Measurements from ENCODE around the gene GID4. TPM values are rescaled to one million over a fixed set of nuclear protein-coding genes. Genes with fewer than 3 reads are reported as not detected.

GID4 gene
- total RNA-seq, 1 donor = 13.0 TPM

- H3K9me3 ChIP-seq (ENCODE audit: low read depth, low read length) = no peaks in the 10 kb centered on the region
- no peaks in the 10 kb centered on the region for H3K27me3 ChIP-seq (ENCODE audit: insufficient read depth, low read length)
- peak; percentile 93 for DNase-seq (ENCODE audit: insufficient read length, low spot score, missing footprints)
- no peak overlapping the region for H2AFZ ChIP-seq (ENCODE audit: low read length)
- no peaks in the 10 kb centered on the region for H3K36me3 ChIP-seq (ENCODE audit: insufficient read depth, low read length)
- H3K4me3 ChIP-seq (ENCODE audit: insufficient read depth, low read length) = no peak overlapping the region
- no peak overlapping the region for H3K4me2 ChIP-seq (ENCODE audit: insufficient read depth, low read length)
- TF ChIP-seq CTCF (IDR thresholded peaks at IDR 0.05; ENCODE audit: extremely low read depth, low read depth, low read length) = peak; percentile 68
- H3K4me1 ChIP-seq (ENCODE audit: insufficient read depth, low read length) = peaks cover 8% of the 10 kb centered on the region
- H3K27ac ChIP-seq (ENCODE audit: low read depth, low read length) = no peak overlapping the region
- peaks cover 29% of the 10 kb centered on the region for H3K79me2 ChIP-seq (ENCODE audit: insufficient read depth, low read length)
- H4K20me1 ChIP-seq (ENCODE audit: insufficient read depth, low read length) = no peaks in the 10 kb centered on the region
Measured at GRCh38 chr17:18033442-18034099, 5.6 kb upstream of the GID4 start.

GRCh38 chr17:18035704-18036103 lies 3.5 kb upstream of the GID4 start:
- Histone ChIP-seq H2AFZ (ENCODE audit: low read length) (no peak overlapping the region), H3K36me3 (ENCODE audit: insufficient read depth, low read length) (no peaks in the 10 kb centered on the region), H3K4me1 (ENCODE audit: insufficient read depth, low read length) (peaks cover 15% of the 10 kb centered on the region), H3K9me3 (ENCODE audit: low read depth, low read length) (no peaks in the 10 kb centered on the region), H4K20me1 (ENCODE audit: insufficient read depth, low read length) (peaks cover 4% of the 10 kb centered on the region), H3K4me2 (ENCODE audit: insufficient read depth, low read length) (no peak overlapping the region), H3K27me3 (ENCODE audit: insufficient read depth, low read length) (no peaks in the 10 kb centered on the region), H3K4me3 (ENCODE audit: insufficient read depth, low read length) (no peak overlapping the region), H3K27ac (ENCODE audit: low read depth, low read length) (no peak overlapping the region), H3K79me2 (ENCODE audit: insufficient read depth, low read length) (peaks cover 45% of the 10 kb centered on the region)
- no peak for TF ChIP-seq CTCF (IDR thresholded peaks at IDR 0.05; ENCODE audit: extremely low read depth, low read depth, low read length)
- no peak for DNase-seq (ENCODE audit: insufficient read length, low spot score, missing footprints)

GRCh38 chr17:18037486-18037885 lies 1.7 kb upstream of the GID4 start:
- Histone ChIP-seq H3K9me3 (ENCODE audit: low read depth, low read length) (no peaks in the 10 kb centered on the region), H3K36me3 (ENCODE audit: insufficient read depth, low read length) (no peaks in the 10 kb centered on the region), H3K4me3 (ENCODE audit: insufficient read depth, low read length) (no peak overlapping the region), H3K4me2 (ENCODE audit: insufficient read depth, low read length) (peak overlapping the region; percentile 91), H4K20me1 (ENCODE audit: insufficient read depth, low read length) (peaks cover 7% of the 10 kb centered on the region), H3K27ac (ENCODE audit: low read depth, low read length) (no peak overlapping the region), H3K27me3 (ENCODE audit: insufficient read depth, low read length) (no peaks in the 10 kb centered on the region), H2AFZ (ENCODE audit: low read length) (no peak overlapping the region), H3K4me1 (ENCODE audit: insufficient read depth, low read length) (peaks cover 31% of the 10 kb centered on the region), H3K79me2 (ENCODE audit: insufficient read depth, low read length) (peaks cover 57% of the 10 kb centered on the region)
- TF ChIP-seq CTCF (IDR thresholded peaks at IDR 0.05; ENCODE audit: extremely low read depth, low read depth, low read length) = no peak
- DNase-seq (ENCODE audit: insufficient read length, low spot score, missing footprints) = no peak

GRCh38 chr17:18038149-18038850 lies 908 bp upstream of the GID4 start:
- Histone ChIP-seq H3K36me3 (ENCODE audit: insufficient read depth, low read length) (no peaks in the 10 kb centered on the region), H3K4me2 (ENCODE audit: insufficient read depth, low read length) (peak overlapping the region; percentile 91), H3K4me1 (ENCODE audit: insufficient read depth, low read length) (peaks cover 31% of the 10 kb centered on the region), H4K20me1 (ENCODE audit: insufficient read depth, low read length) (peaks cover 9% of the 10 kb centered on the region), H3K9me3 (ENCODE audit: low read depth, low read length) (no peaks in the 10 kb centered on the region), H3K4me3 (ENCODE audit: insufficient read depth, low read length) (peak overlapping the region; percentile 90), H2AFZ (ENCODE audit: low read length) (peak overlapping the region; percentile 94), H3K27ac (ENCODE audit: low read depth, low read length) (peak overlapping the region; percentile 65), H3K27me3 (ENCODE audit: insufficient read depth, low read length) (no peaks in the 10 kb centered on the region), H3K79me2 (ENCODE audit: insufficient read depth, low read length) (peaks cover 65% of the 10 kb centered on the region)
- no peak for TF ChIP-seq CTCF (IDR thresholded peaks at IDR 0.05; ENCODE audit: extremely low read depth, low read depth, low read length)
- DNase-seq (ENCODE audit: insufficient read length, low spot score, missing footprints) = no peak
